ENCODE data around the gene PDLIM1. TPM values are rescaled to one million over a fixed set of nuclear protein-coding genes. Genes with fewer than 3 reads are reported as not detected.

PDLIM1 gene
- total and polyA plus RNA-seq, 2 of the 13 experiments (the other 11 are each of a cell fraction or from before 2014, with no cell fraction given), result 119 to 123 TPM

DNA sequence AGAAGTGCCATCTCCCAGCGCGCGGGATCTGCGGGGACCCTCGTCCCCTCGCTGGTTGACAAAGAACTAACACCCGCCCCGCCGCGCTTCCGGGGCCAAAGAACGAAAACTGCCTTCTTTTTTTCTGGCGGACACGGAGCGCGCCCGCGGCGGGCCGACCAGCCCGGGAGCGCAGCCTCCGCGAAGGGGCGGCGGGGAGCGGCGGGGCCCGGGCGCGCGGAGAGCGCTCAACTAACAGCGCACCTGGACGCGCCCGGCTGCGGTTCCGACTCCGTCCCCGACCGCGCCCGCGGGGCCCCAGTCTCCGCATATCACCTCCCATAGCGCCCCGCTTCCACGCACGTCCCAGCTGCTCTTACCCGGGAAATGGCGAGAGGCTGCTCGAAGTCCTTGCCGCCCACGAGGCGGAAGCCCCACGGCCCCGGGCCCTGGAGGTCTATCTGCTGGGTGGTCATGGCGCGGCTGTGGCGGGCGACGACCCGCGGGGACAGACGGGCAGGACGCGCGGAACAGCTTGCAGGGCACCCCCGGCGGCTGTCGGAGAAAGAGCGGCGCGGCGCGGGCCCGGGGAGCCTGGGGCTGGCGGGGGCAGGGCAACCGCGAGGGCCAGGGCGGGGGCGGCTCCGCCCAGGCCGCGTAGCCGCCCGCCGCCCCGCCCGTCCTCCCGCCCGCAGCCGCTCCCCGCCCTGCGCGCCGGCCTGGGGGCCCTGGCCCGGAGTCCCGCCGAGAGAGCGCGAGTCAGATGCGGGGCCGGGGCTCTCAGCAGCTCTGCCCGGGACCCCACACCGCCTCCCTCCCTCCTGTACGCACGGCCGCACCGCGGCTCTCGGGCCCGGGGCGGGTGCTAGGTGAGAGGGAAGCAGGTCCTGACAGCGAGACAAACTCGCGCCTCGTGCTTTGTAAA is at the start of gene PDLIM1 (continued):
- TF ChIP-seq, protein P1, sequence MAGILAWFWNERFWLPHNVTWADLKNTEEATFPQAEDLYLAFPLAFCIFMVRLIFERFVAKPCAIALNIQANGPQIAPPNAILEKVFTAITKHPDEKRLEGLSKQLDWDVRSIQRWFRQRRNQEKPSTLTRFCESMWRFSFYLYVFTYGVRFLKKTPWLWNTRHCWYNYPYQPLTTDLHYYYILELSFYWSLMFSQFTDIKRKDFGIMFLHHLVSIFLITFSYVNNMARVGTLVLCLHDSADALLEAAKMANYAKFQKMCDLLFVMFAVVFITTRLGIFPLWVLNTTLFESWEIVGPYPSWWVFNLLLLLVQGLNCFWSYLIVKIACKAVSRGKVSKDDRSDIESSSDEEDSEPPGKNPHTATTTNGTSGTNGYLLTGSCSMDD (CRISPR knock-in tag; IDR thresholded peaks at IDR 0.05), result no peak
- TF ChIP-seq RFXAP (CRISPR knock-in tag; IDR thresholded peaks at IDR 0.05; ENCODE audit: borderline replicate concordance) (peak; percentile 27; the same call in 1 of the 2 replicates), ZNF44 (CRISPR knock-in tag; IDR thresholded peaks at IDR 0.05) (no peak), ZNF737 (CRISPR knock-in tag; IDR thresholded peaks at IDR 0.05; ENCODE audit: borderline replicate concordance) (no peak), EP300 (IDR thresholded peaks at IDR 0.05; ENCODE audit: low read depth in 2 of 2, low read length in 2 of 2) (no peak), EP300 (CRISPR knock-in tag; IDR thresholded peaks at IDR 0.05; ENCODE audit: borderline replicate concordance) (no peak), ZNF12 (CRISPR knock-in tag; IDR thresholded peaks at IDR 0.05) (no peak), YY1 (IDR thresholded peaks at IDR 0.05; ENCODE audit: insufficient read depth, insufficient replicate concordance, low read depth, low read length) (peak; percentile 63), ZNF282 (IDR thresholded peaks at IDR 0.05; ENCODE audit: partially characterized antibody) (no peak), MYC (CRISPR knock-in tag; IDR thresholded peaks at IDR 0.05; ENCODE audit: borderline replicate concordance) (peak; percentile 67), CBFB (CRISPR knock-in tag; IDR thresholded peaks at IDR 0.05) (peak; percentile 68; the same call in 1 of the 2 replicates), PAF1 (CRISPR knock-in tag; IDR thresholded peaks at IDR 0.05) (no peak), BORCS8-MEF2B (CRISPR knock-in tag; IDR thresholded peaks at IDR 0.05) (peak; percentile 72), ZNF891 (CRISPR knock-in tag; IDR thresholded peaks at IDR 0.05) (0 out of 2 replicates have a peak, but pooled peaks have one; percentile 13), SMARCC2 (IDR thresholded peaks at IDR 0.05) (no peak), ARNT (IDR thresholded peaks at IDR 0.05) (no peak), ZNF550 (CRISPR knock-in tag; IDR thresholded peaks at IDR 0.05; ENCODE audit: borderline replicate concordance) (no peak), MAX (IDR thresholded peaks at IDR 0.05) (peak; percentile 10; the same call in 1 of the 2 replicates), ZNF816 (CRISPR knock-in tag; IDR thresholded peaks at IDR 0.05; ENCODE audit: borderline replicate concordance) (no peak; the same call in 1 of the 2 replicates), ZFP36L1 (CRISPR knock-in tag; IDR thresholded peaks at IDR 0.05) (no peak), TERF1 (CRISPR knock-in tag; IDR thresholded peaks at IDR 0.05) (no peak), PCBP1 (IDR thresholded peaks at IDR 0.05; ENCODE audit: borderline replicate concordance, low read depth, low read length) (no peak), NKX3-1 (CRISPR knock-in tag; IDR thresholded peaks at IDR 0.05) (peak; percentile 65; the same call in 1 of the 2 replicates), MIXL1 (CRISPR knock-in tag; IDR thresholded peaks at IDR 0.05) (no peak), ELF4 (CRISPR knock-in tag; IDR thresholded peaks at IDR 0.05; ENCODE audit: borderline replicate concordance) (no peak), ZSCAN9 (CRISPR knock-in tag; IDR thresholded peaks at IDR 0.05; ENCODE audit: borderline replicate concordance) (peak; percentile 44; the same call in 1 of the 2 replicates), ZKSCAN8 (CRISPR knock-in tag; IDR thresholded peaks at IDR 0.05; ENCODE audit: borderline replicate concordance) (no peak; the same call in 1 of the 2 replicates)
- TF ChIP-seq, protein P2, sequence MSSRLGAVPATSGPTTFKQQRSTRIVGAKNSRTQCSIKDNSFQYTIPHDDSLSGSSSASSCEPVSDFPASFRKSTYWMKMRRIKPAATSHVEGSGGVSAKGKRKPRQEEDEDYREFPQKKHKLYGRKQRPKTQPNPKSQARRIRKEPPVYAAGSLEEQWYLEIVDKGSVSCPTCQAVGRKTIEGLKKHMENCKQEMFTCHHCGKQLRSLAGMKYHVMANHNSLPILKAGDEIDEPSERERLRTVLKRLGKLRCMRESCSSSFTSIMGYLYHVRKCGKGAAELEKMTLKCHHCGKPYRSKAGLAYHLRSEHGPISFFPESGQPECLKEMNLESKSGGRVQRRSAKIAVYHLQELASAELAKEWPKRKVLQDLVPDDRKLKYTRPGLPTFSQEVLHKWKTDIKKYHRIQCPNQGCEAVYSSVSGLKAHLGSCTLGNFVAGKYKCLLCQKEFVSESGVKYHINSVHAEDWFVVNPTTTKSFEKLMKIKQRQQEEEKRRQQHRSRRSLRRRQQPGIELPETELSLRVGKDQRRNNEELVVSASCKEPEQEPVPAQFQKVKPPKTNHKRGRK (CRISPR knock-in tag; IDR thresholded peaks at IDR 0.05), result no peak
